ENCODE data around the gene MTERF4.

MTERF4 gene

DNA sequence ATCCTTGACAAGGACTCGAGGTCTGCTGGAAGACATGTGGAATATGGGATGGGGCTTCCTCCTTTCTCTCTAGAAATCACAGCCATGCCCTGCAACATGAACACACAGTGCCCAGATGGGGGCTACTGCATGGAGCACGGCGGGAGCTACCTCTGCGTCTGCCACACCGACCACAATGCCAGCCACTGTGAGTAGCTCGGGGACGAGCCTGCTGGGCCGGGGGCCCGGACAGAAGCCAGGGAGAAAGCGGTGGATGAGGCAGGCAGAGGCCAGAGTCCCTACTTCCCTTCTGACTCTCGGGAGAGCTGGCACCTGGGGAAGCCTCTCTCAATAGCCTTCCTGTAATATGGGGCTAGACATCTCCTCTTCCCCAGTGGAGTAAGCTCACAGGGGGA lies 53.1 kb downstream of the MTERF4 start:
- no peak overlapping the region for H3K4me2 ChIP-seq (ENCODE audit: low read depth, low read length)
- no peak overlapping the region for H2AFZ ChIP-seq (ENCODE audit: low read length)
- H3K9me2 ChIP-seq (replicated peaks; ENCODE audit: insufficient read depth, low read length): no peaks in the 10 kb centered on the region
- TF ChIP-seq, protein P1, sequence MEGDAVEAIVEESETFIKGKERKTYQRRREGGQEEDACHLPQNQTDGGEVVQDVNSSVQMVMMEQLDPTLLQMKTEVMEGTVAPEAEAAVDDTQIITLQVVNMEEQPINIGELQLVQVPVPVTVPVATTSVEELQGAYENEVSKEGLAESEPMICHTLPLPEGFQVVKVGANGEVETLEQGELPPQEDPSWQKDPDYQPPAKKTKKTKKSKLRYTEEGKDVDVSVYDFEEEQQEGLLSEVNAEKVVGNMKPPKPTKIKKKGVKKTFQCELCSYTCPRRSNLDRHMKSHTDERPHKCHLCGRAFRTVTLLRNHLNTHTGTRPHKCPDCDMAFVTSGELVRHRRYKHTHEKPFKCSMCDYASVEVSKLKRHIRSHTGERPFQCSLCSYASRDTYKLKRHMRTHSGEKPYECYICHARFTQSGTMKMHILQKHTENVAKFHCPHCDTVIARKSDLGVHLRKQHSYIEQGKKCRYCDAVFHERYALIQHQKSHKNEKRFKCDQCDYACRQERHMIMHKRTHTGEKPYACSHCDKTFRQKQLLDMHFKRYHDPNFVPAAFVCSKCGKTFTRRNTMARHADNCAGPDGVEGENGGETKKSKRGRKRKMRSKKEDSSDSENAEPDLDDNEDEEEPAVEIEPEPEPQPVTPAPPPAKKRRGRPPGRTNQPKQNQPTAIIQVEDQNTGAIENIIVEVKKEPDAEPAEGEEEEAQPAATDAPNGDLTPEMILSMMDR (IDR thresholded peaks at IDR 0.05; ENCODE audit: low read length): no peak
- TF ChIP-seq EZH2phosphoT487 (IDR thresholded peaks at IDR 0.05; ENCODE audit: low read length) (no peak), EZH2 (optimal IDR thresholded peaks at IDR 0.05; ENCODE audit: low read depth, low read length) (no peak)
- H3F3A ChIP-seq (ENCODE audit: insufficient read depth, low read length): no peaks in the 10 kb centered on the region
- no peak overlapping the region for H3K27ac ChIP-seq (ENCODE audit: low read length)
- H3K4me1 ChIP-seq (ENCODE audit: low read length): no peaks in the 10 kb centered on the region
- no peaks in the 10 kb centered on the region for H3K27me3 ChIP-seq (replicated peaks; ENCODE audit: insufficient read depth, low read length)
- H4K20me1 ChIP-seq (ENCODE audit: insufficient read depth, low read length): no peaks in the 10 kb centered on the region
- DNase-seq: no peak
- no peak overlapping the region for H3K9ac ChIP-seq (ENCODE audit: low read length)
- H3K4me3 ChIP-seq (ENCODE audit: low read length): no peak overlapping the region
- no peaks in the 10 kb centered on the region for H3K36me3 ChIP-seq (replicated peaks; ENCODE audit: insufficient read depth, low read length)
- H3K9me3 ChIP-seq (replicated peaks; ENCODE audit: insufficient read depth, low read length): no peaks in the 10 kb centered on the region
- H3K79me2 ChIP-seq (ENCODE audit: low read length): no peaks in the 10 kb centered on the region

DNA sequence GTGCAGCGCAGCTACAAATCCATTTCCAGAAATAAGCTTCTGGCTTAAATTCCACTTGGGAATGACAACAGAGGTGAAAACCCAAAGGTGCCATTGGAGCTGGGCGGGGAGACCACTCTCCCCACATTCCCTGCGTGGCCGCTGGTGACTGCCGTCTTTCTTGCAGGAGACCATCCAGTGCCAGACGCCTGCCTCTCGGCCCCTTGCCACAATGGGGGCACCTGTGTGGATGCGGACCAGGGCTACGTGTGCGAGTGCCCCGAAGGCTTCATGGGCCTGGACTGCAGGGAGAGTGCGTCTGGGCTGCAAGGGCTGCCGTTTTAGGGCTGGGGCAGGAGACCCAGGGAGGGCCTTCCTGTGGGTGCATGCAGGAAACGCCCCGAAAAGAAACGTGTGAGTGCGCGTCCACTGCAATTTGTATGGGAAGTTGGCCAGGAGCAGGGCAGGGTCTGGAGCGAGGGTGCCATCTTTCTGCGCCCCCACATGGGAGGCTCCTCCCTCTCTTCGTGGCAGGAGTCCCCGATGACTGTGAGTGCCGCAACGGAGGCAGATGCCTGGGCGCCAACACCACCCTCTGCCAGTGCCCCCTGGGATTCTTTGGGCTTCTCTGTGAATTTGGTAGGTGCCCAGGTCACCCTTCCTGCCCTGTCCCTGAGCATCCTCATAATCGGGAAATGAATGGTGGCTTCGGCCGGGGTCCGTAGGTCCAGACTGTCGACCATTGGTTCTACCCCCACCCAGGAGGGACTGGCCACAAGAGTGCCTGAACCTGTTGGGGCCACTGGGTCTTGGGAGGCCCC lies 53.7 kb downstream of the MTERF4 start:
- Histone ChIP-seq H3K9ac (ENCODE audit: low read length) (no peak overlapping the region), H3K4me3 (ENCODE audit: low read length) (no peak overlapping the region), H3K4me1 (ENCODE audit: low read length) (no peaks in the 10 kb centered on the region), H3K27me3 (replicated peaks; ENCODE audit: insufficient read depth, low read length) (no peaks in the 10 kb centered on the region), H3K4me2 (ENCODE audit: low read depth, low read length) (no peak overlapping the region), H3F3A (ENCODE audit: insufficient read depth, low read length) (no peaks in the 10 kb centered on the region), H3K9me3 (replicated peaks; ENCODE audit: insufficient read depth, low read length) (no peaks in the 10 kb centered on the region), H2AFZ (ENCODE audit: low read length) (no peak overlapping the region), H4K20me1 (ENCODE audit: insufficient read depth, low read length) (no peaks in the 10 kb centered on the region), H3K27ac (ENCODE audit: low read length) (no peak overlapping the region), H3K79me2 (ENCODE audit: low read length) (no peaks in the 10 kb centered on the region), H3K36me3 (replicated peaks; ENCODE audit: insufficient read depth, low read length) (no peaks in the 10 kb centered on the region), H3K9me2 (replicated peaks; ENCODE audit: insufficient read depth, low read length) (no peaks in the 10 kb centered on the region)
- no peak for DNase-seq
- TF ChIP-seq EZH2 (optimal IDR thresholded peaks at IDR 0.05; ENCODE audit: low read depth, low read length): no peak
- no peak for TF ChIP-seq EZH2phosphoT487 (IDR thresholded peaks at IDR 0.05; ENCODE audit: low read length)
- TF ChIP-seq, protein P1 (IDR thresholded peaks at IDR 0.05; ENCODE audit: low read length): no peak

DNA sequence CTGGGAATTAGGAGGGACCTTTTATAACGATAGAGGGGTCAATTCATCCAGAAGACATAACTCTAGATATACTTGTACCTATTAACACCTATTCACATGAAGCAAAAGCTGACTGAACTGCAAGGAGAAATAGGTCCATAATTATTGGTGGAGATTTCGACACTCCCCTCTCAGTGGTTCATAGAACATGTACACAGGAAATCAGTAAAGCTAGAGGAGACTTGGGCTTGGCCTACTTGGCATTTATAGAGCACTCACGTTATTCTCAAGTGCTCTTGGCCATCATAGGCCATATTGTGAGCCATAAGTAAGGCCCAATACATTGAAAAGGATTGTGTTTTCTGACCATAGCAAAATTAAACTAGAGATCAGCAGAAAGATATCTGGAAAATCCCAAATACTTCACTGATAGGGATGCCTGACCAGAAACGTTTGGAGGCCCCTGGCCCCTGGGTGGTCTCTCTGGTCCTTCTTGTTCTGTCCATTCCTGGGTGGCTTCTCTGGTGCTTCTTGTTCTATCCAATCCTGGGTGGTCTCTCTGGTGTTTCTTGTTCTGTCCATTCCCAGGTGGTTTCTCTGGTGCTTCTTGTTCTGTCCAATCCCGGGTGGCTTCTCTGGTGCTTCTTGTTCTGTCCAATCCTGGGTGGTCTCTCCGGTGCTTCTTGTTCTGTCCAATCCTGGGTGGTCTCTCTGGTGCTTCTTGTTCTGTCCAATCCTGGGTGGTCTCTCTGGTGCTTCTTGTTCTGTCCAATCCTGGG lies 54.7 kb downstream of the MTERF4 start:
- Histone ChIP-seq H3K36me3 (replicated peaks; ENCODE audit: insufficient read depth, low read length) (no peaks in the 10 kb centered on the region), H3K4me3 (ENCODE audit: low read length) (no peak overlapping the region), H3F3A (ENCODE audit: insufficient read depth, low read length) (no peaks in the 10 kb centered on the region), H3K4me2 (ENCODE audit: low read depth, low read length) (no peak overlapping the region), H3K4me1 (ENCODE audit: low read length) (no peaks in the 10 kb centered on the region), H3K9me3 (replicated peaks; ENCODE audit: insufficient read depth, low read length) (no peaks in the 10 kb centered on the region), H4K20me1 (ENCODE audit: insufficient read depth, low read length) (no peaks in the 10 kb centered on the region), H3K27ac (ENCODE audit: low read length) (no peak overlapping the region), H3K27me3 (replicated peaks; ENCODE audit: insufficient read depth, low read length) (no peaks in the 10 kb centered on the region), H3K79me2 (ENCODE audit: low read length) (no peaks in the 10 kb centered on the region), H3K9ac (ENCODE audit: low read length) (no peak overlapping the region), H3K9me2 (replicated peaks; ENCODE audit: insufficient read depth, low read length) (no peaks in the 10 kb centered on the region), H2AFZ (ENCODE audit: low read length) (no peak overlapping the region)
- no peak for TF ChIP-seq EZH2phosphoT487 (IDR thresholded peaks at IDR 0.05; ENCODE audit: low read length)
- no peak for TF ChIP-seq EZH2 (optimal IDR thresholded peaks at IDR 0.05; ENCODE audit: low read depth, low read length)
- TF ChIP-seq, protein P1 (IDR thresholded peaks at IDR 0.05; ENCODE audit: low read length): no peak
- no peak for DNase-seq

Data from MM.1S (cell line).